ENCODE data around the gene RAPGEF2. TPM values are rescaled to one million over a fixed set of nuclear protein-coding genes. Genes with fewer than 3 reads are reported as not detected.
"Not testable (repeated sequence)": the region's sequence is repeated elsewhere in the genome, so short reads cannot be mapped to it uniquely, and the experiment has no call there.

RAPGEF2 gene
- total RNA-seq, 1 experiment from 2014 or later = 26.3 TPM

DNA sequence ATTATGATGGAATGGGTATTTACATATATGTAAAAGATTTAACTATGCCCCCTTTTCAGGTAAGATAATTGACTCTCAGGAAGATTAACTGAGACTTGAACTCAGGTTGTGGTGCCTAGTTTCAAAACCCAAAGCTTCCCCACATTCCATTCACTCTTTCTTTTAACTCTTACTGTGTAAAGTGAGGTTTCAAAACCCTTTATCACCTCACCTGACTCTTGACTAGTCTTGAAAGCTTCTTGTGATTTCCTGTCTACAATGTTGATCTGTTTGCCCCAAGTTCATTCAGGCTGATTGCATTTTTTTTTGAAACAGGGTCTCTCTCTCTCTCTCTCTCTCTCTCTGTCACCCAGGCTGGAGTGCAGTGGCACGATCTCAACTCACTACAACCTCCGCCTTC is 40.5 kb upstream of the RAPGEF2 start:
- ChIA-PET POLR2A (interaction anchor here (0.7 kb wide), 1 partner anchor 1247 kb away, joined by 3 read pairs; no protein-coding TSS in a partner anchor), CTCF (interaction anchor here (0.9 to 1.2 kb wide), 2 partner anchors 9 to 211 kb away, joined by 3 read pairs; no protein-coding TSS in a partner anchor)
- Mint-ChIP-seq H3K4me1 (ENCODE audit: insufficient read depth, unreplicated experiment) (no peaks in the 10 kb centered on the region), H3K4me3 (ENCODE audit: unreplicated experiment) (no peak overlapping the region), H3K27ac (ENCODE audit: low read depth, unreplicated experiment) (no peak overlapping the region), H3K27me3 (ENCODE audit: insufficient read depth, unreplicated experiment) (no peaks in the 10 kb centered on the region), H3K9me3 (ENCODE audit: unreplicated experiment) (no peaks in the 10 kb centered on the region), H3K36me3 (ENCODE audit: insufficient read depth, unreplicated experiment) (no peaks in the 10 kb centered on the region)
- no TSS peak for BruUV-seq (replicated peaks)
- no peak for TF ChIP-seq CTCF (IDR thresholded peaks at IDR 0.05; ENCODE audit: unreplicated experiment)
- intact Hi-C loops (cut with micrococcal nuclease) = no loop called here
- DNase-seq (ENCODE audit: unreplicated experiment) = no peak

- no peak for TF ChIP-seq CTCF (IDR thresholded peaks at IDR 0.05; ENCODE audit: unreplicated experiment)
- Mint-ChIP-seq H3K27me3 (ENCODE audit: insufficient read depth, unreplicated experiment) (no peaks in the 10 kb centered on the region), H3K27ac (ENCODE audit: low read depth, unreplicated experiment) (no peak overlapping the region), H3K4me1 (ENCODE audit: insufficient read depth, unreplicated experiment) (peaks cover 12% of the 10 kb centered on the region), H3K9me3 (ENCODE audit: unreplicated experiment) (no peaks in the 10 kb centered on the region), H3K4me3 (ENCODE audit: unreplicated experiment) (no peak overlapping the region), H3K36me3 (ENCODE audit: insufficient read depth, unreplicated experiment) (no peaks in the 10 kb centered on the region)
- CTCF ChIA-PET = no interaction called here
- DNase-seq (ENCODE audit: unreplicated experiment) = no peak
- POLR2A ChIA-PET = no interaction called here
- intact Hi-C loops (cut with micrococcal nuclease) = no loop called here
- no TSS peak for BruUV-seq (replicated peaks)
Observed at GRCh38 chr4:159065513-159066240, 37.2 kb upstream of the RAPGEF2 start.

DNA sequence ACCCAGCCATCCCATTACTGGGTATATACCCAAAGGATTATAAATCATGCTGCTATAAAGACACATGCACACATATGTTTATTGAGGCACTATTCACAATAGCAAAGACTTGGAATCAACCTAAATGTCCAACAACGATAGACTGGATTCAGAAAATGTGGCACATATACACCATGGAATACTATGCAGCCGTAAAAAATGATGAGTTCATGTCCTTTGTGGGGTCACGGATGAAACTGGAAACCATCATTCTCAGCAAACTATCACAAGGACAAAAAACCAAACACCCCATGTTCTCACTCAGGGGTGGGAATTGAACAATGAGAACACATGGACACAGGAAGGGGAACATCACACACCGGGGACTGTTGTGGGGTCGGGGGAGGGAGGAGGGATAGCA is 34.7 kb upstream of the RAPGEF2 start:
- H3K9me3 Mint-ChIP-seq (ENCODE audit: unreplicated experiment); H3K27ac Mint-ChIP-seq (ENCODE audit: low read depth, unreplicated experiment); POLR2A ChIA-PET; intact Hi-C loops (cut with micrococcal nuclease); DNase-seq (ENCODE audit: unreplicated experiment); H3K4me3 Mint-ChIP-seq (ENCODE audit: unreplicated experiment); H3K27me3 Mint-ChIP-seq (ENCODE audit: insufficient read depth, unreplicated experiment); BruUV-seq (replicated peaks); H3K36me3 Mint-ChIP-seq (ENCODE audit: insufficient read depth, unreplicated experiment): not testable (repeated sequence)
- peaks cover 24% of the 10 kb centered on the region for H3K4me1 Mint-ChIP-seq (ENCODE audit: insufficient read depth, unreplicated experiment)
- CTCF ChIA-PET = interaction anchor here (0.5 kb wide), 1 partner anchor 193 kb away, joined by 3 read pairs; no protein-coding TSS in a partner anchor

DNA sequence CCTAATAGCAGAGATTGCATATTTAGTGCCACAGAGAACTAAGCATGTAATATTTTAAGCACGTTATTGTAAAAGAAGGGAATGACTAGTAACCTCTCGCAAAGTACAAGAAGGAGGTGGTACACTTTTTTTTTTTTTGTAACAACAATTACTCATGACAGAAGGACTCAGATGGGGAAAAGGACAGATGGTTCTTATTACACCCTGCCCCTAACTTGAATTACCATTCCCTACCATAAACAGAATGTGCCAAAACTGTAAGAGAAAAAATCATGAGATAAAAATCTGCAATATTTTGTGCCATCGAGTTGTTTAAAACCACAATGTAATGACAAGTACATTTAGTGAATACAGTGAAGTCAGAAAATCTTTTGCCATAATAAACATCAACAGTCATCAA is 33.0 kb upstream of the RAPGEF2 start:
- H3K27ac Mint-ChIP-seq (ENCODE audit: low read depth, unreplicated experiment) = peak overlapping the region; percentile 87
- no peak for TF ChIP-seq CTCF (IDR thresholded peaks at IDR 0.05; ENCODE audit: unreplicated experiment)
- ChIA-PET CTCF (no interaction called here), POLR2A (interaction anchor here (0.6 to 2.8 kb wide), 3 partner anchors 72 to 360 kb away, joined by 3 to 16 read pairs (median 3); no protein-coding TSS in a partner anchor)
- peaks cover 24% of the 10 kb centered on the region for H3K4me1 Mint-ChIP-seq (ENCODE audit: insufficient read depth, unreplicated experiment)
- no peaks in the 10 kb centered on the region for H3K9me3 Mint-ChIP-seq (ENCODE audit: unreplicated experiment)
- no peak overlapping the region for H3K4me3 Mint-ChIP-seq (ENCODE audit: unreplicated experiment)
- no TSS peak for BruUV-seq (replicated peaks)
- H3K27me3 Mint-ChIP-seq (ENCODE audit: insufficient read depth, unreplicated experiment) = no peaks in the 10 kb centered on the region
- H3K36me3 Mint-ChIP-seq (ENCODE audit: insufficient read depth, unreplicated experiment) = no peaks in the 10 kb centered on the region
- intact Hi-C loops (cut with micrococcal nuclease) = no loop called here
- peak; percentile 47 for DNase-seq (ENCODE audit: unreplicated experiment)

Measured in MCF 10A (cell line).